Neural crest cell (in vitro differentiated cells): ENCODE data around the gene SP140. TPM values are rescaled to one million over a fixed set of nuclear protein-coding genes. Genes with fewer than 3 reads are reported as not detected.
A peak's percentile ranks its signal among the peaks of the same experiment; 100 is the strongest.
"Not testable (repeated sequence)": the region's sequence is repeated elsewhere in the genome, so short reads cannot be mapped to it uniquely, and the experiment has no call there.

Source experiments
- DNase-seq: peaks from one replicate; pipeline ENCODE4 v3.0.0; 2021; ENCODE audit warnings: low read depth, mixed read lengths, low spot score
- H3K27ac Mint-ChIP-seq: one replicate; pipeline ENCODE4 v1.8.0; 2021; ENCODE audit warnings: mild to moderate bottlenecking, mixed read lengths; ENCODE audit not compliant: unreplicated experiment
- H3K27me3 Mint-ChIP-seq: 2 replicates; pipeline ENCODE4 v1.8.0; 2021; ENCODE audit warnings: low read depth, mild to moderate bottlenecking, mixed read lengths
- H3K36me3 Mint-ChIP-seq: 2 replicates; pipeline ENCODE4 v1.8.0; 2021; ENCODE audit warnings: low read depth, mild to moderate bottlenecking, mixed read lengths
- H3K4me1 Mint-ChIP-seq: 2 replicates; pipeline ENCODE4 v1.8.0; 2021; ENCODE audit warnings: mixed read lengths
- H3K4me3 Mint-ChIP-seq: one replicate; pipeline ENCODE4 v1.8.0; 2021; ENCODE audit warnings: mild to moderate bottlenecking, mixed read lengths
- H3K9me3 Mint-ChIP-seq: 2 replicates; pipeline ENCODE4 v1.8.0; 2021; ENCODE audit warnings: mixed read lengths
- CTCF ChIP-seq: fragments of 200-600 bp; sonication (generic); conservative IDR thresholded peaks from 2 replicates; pipeline ENCODE4 v1.5.0; 2021; ENCODE audit warnings: antibody characterized with exemption, mild to moderate bottlenecking
- total RNA-seq: library from RNA; stranded (reverse); gene quantifications from 2 replicates; pipeline ENCODE4 v1.2.1, GENCODE V29; 2021

SP140 gene
- total RNA-seq, 1 donor from 2014 or later, result not detected

- peak; percentile 28 for DNase-seq
- Mint-ChIP-seq H3K27me3 (no peaks in the 10 kb centered on the region), H3K27ac (peak within 1 kb of the TSS; percentile 90), H3K36me3 (peaks cover 4% of the 10 kb centered on the region), H3K4me3 (peak within 1 kb of the TSS; percentile 91), H3K4me1 (peaks cover 17% of the 10 kb centered on the region), H3K9me3 (no peaks in the 10 kb centered on the region)
- no peak for TF ChIP-seq CTCF
These were observed 5.9 kb upstream of the SP140 start, which contains the start of gene SP110 for GRCh38 chr2:230219419-230220331. Gene SP110, minus strand, starts transcription at chr2:230219984. Its CDS starts 3,057 bp downstream, at chr2:230216927.

GRCh38 chr2:230220347-230220969 is 5.1 kb upstream of the SP140 start:
- Mint-ChIP-seq H3K4me3 (peak overlapping the region; percentile 91), H3K9me3 (no peaks in the 10 kb centered on the region), H3K4me1 (peaks cover 17% of the 10 kb centered on the region), H3K27me3 (no peaks in the 10 kb centered on the region), H3K36me3 (peaks cover 2% of the 10 kb centered on the region), H3K27ac (no peak overlapping the region)
- no peak for DNase-seq
- TF ChIP-seq CTCF, result no peak

DNA sequence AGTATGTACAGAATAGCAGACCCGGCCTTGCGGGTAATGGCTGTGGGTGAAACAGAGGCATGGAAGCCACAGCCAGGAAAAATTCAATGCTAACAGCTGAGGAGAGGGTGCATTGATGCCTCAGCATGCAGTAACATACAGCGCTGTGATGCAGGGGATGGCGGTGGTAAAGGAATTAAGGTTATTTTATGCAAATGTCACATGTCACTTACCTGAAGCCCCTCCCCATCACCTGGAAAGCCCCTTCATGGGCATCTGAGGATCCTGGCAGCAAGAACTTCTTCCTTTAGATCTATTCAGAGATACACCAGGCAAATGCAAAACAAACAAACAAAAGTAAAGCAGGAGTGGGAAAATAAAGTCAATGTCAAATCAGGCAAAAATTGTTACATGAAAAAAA is 4.0 kb upstream of the SP140 start:
- peaks cover 17% of the 10 kb centered on the region for H3K4me1 Mint-ChIP-seq

DNA sequence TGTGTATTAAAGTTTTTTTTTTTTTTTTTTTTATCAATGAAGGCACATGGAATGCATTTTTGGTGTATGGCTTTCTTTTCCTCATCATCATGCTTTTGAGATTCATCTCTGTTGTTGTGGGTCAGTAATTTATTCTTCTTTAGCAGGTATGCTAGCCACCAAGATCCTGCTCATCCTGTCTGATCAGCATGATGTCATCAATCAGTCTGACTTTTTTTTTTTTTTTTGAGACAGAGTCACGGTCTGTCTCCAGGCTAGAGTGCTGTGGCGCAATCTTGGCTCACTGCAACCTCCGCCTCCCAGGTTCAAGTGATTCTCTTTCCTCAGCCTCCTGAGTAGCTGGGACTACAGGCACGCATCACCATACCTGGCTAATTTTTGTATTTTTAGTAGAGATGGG is 2.7 kb upstream of the SP140 start:
- H3K9me3 Mint-ChIP-seq, H3K4me3 Mint-ChIP-seq, H3K27me3 Mint-ChIP-seq, DNase-seq, H3K27ac Mint-ChIP-seq, H3K36me3 Mint-ChIP-seq: not testable (repeated sequence)
- H3K4me1 Mint-ChIP-seq, result peaks cover 17% of the 10 kb centered on the region

More for the DNA sequence above, 4.0 kb upstream of the SP140 start:
- Mint-ChIP-seq H3K36me3 (no peaks in the 10 kb centered on the region), H3K27me3 (no peaks in the 10 kb centered on the region), H3K27ac (no peak overlapping the region), H3K9me3 (no peaks in the 10 kb centered on the region), H3K4me3 (no peak overlapping the region)
- TF ChIP-seq CTCF, result no peak
- DNase-seq, result no peak

DNA sequence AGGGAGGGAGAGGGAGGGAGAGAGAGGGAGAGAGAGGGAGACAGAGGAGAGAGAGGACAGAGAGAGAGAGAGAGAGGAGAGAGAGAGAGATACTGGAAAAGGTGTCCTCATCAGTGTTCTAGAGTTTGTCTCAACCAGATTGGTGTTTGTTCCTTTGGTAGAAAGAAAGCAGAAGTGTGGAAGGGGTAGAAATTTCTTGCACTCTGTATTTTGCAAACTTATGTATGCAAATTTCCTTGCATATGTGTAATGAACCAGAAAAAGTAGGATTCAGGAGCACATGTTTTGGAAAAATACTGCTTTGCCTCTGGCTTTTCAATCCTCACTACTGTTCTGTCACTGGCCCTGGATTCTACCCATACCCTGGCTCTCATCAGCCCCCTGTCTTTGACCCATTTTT is 1.1 kb upstream of the SP140 start:
- peaks cover 10% of the 10 kb centered on the region for H3K4me1 Mint-ChIP-seq
- H3K27me3 Mint-ChIP-seq, result no peaks in the 10 kb centered on the region
- no peak overlapping the region for H3K27ac Mint-ChIP-seq
- H3K4me3 Mint-ChIP-seq, result no peak overlapping the region
- no peak for TF ChIP-seq CTCF
- no peaks in the 10 kb centered on the region for H3K36me3 Mint-ChIP-seq
- no peaks in the 10 kb centered on the region for H3K9me3 Mint-ChIP-seq
- DNase-seq, result no peak

DNA sequence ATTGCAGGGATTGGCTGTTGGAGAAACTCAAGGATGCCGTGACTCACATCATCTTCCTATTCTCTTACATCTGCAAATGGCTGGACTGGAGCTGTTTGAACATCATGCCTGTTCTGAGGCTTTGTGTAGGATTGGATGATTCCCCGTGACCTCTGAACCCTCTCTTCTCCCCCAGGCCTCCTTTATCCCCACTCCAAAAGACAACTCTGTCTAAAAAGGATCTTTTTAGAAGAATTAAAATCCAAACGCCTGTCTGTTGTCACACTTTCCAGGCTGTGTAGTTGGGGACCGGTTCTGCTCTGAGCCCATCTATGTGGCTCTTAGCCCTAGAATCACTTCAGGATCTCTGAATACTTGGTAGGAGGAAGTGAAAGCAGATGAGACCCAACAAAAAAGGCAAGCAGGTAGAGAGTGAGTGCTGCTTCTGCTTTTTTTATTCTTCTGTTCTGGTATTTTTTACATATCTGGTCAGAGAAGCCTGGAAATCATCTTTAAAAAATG is 565 bp downstream of the SP140 start:
- H3K4me1 Mint-ChIP-seq, result no peaks in the 10 kb centered on the region
- H3K27ac Mint-ChIP-seq, result no peak overlapping the region
- TF ChIP-seq CTCF, result no peak
- DNase-seq, result no peak
- no peaks in the 10 kb centered on the region for H3K27me3 Mint-ChIP-seq
- H3K36me3 Mint-ChIP-seq, result peaks cover 3% of the 10 kb centered on the region
- H3K4me3 Mint-ChIP-seq, result no peak overlapping the region
- peaks cover 8% of the 10 kb centered on the region for H3K9me3 Mint-ChIP-seq
